Loucy (cell line): ENCODE results near the gene RAB31.

Source experiments
- CTCF ChIP-seq: fragments of 200-600 bp; sonication (generic); conservative IDR thresholded peaks from 2 replicates; pipeline ENCODE4 v1.5.1; 2014; ENCODE audit warnings: mild to moderate bottlenecking, antibody characterized with exemption, low read length
- EZH2phosphoT487 ChIP-seq: fragments of 200-600 bp; IDR thresholded peaks from 2 replicates; pipeline ENCODE4 v1.6.1; 2018; ENCODE audit warnings: antibody characterized with exemption, mild to moderate bottlenecking, moderate library complexity, borderline replicate concordance

GRCh38 chr18:9708057-9708433, at the start of gene RAB31:
- TF ChIP-seq CTCF (no peak), EZH2phosphoT487 (no peak)
